K562 (cell line): Measurements from ENCODE around the gene TP73. TPM values are rescaled to one million over a fixed set of nuclear protein-coding genes. Genes with fewer than 3 reads are reported as not detected.

Experiments used
- ATAC-seq: fragments of 200-7000 bp; cut with Tn5 transposase; 3 replicates; pipeline ENCODE4 v1.9.1; 2020; ENCODE audit warnings: moderate library complexity
- BruUV-seq: library from RNA; stranded (reverse); fragments of 400-500 nt; replicated peaks from 2 replicates; lab custom pipeline; 2021; lab: Mats Ljungman, UMichigan
- CTCF ChIA-PET: fragments of 300-600 bp; formaldehyde crosslinking; extraction: SDS; loops from one replicate; lab custom pipeline; 2021; ENCODE audit warnings: low intra/inter-chr PET ratio; lab: Yijun Ruan, JAX
- POLR2A ChIA-PET: fragments of 300-600, 350-650 bp; sonication (Branson Sonifier 250); formaldehyde crosslinking; extraction: SDS; loops from one replicate; lab custom pipeline; 2021; ENCODE audit warnings: antibody characterized with exemption, inconsistent platforms; lab: Yijun Ruan, JAX
- DNase-seq, 4 experiments: peaks; one replicate each; pipeline versions ENCODE4 v3.0.0 to v3.0.0-alpha.2; 2011 to 2018; ENCODE audit warnings: low spot score in 3 of 4, mixed read lengths in 3 of 4; ENCODE audit errors: extremely low read depth in 1 of 4
- FAIRE-seq: peaks from 2 replicates; lab custom pipeline; 2011; peaks lifted over from hg19 to GRCh38; lab: Jason Lieb, UNC
- H2AFZ ChIP-seq: 2 replicates; pipeline ENCODE4 v1.6.0; 2011; ENCODE audit warnings: low read depth, low read length, control low read depth, inconsistent platforms
- H3K27ac ChIP-seq: fragments of 200-600 bp; 3 replicates; pipeline ENCODE4 v1.8.0; 2011; ENCODE audit warnings: low read depth, mild to moderate bottlenecking, control low read depth, inconsistent platforms, low read length, moderate library complexity, mixed read lengths; ENCODE audit errors: extremely low read depth
- H3K27me3 ChIP-seq, 2 experiments: fragments of 300-600 bp in 1 of 2; 2 replicates in 1 of 2; 3 replicates in 1 of 2; pipeline versions ENCODE4 v1.6.0 to v1.8.0; 2011; ENCODE audit warnings: inconsistent platforms in 2 of 2, low read length in 2 of 2, mild to moderate bottlenecking in 1 of 2, mixed read lengths in 1 of 2, moderate library complexity in 1 of 2; ENCODE audit not compliant: control insufficient read depth in 2 of 2, insufficient read depth in 2 of 2
- H3K36me3 ChIP-seq: fragments of 300-600 bp; 3 replicates; pipeline ENCODE4 v1.8.0; 2011; ENCODE audit warnings: mild to moderate bottlenecking, low read length, inconsistent platforms; ENCODE audit not compliant: control insufficient read depth, insufficient read depth
- H3K4me1 ChIP-seq, 2 experiments: fragments of 200-600 bp in 1 of 2; replicated peaks in 1 of 2; 2 replicates in 1 of 2; 3 replicates in 1 of 2; pipeline versions ENCODE4 v1.5.1 to v1.8.0; 2011; ENCODE audit warnings: inconsistent platforms in 2 of 2, low read length in 2 of 2, mild to moderate bottlenecking in 1 of 2, mixed read lengths in 1 of 2, moderate library complexity in 1 of 2; ENCODE audit not compliant: control insufficient read depth in 2 of 2, insufficient read depth in 2 of 2
- H3K4me2 ChIP-seq: 2 replicates; pipeline ENCODE4 v1.6.1; 2011; ENCODE audit warnings: low read length, control low read depth, inconsistent platforms, mixed read lengths; ENCODE audit not compliant: insufficient read depth
- H3K4me3 ChIP-seq: fragments of 200-600 bp; sonication (generic), shearing (Covaris generic); 2 replicates; pipeline ENCODE4 v1.5.1; 2016; ENCODE audit warnings: control low read depth, inconsistent platforms
- H3K79me2 ChIP-seq: fragments of 200-600 bp; 3 replicates; pipeline ENCODE4 v1.8.0; 2011; ENCODE audit warnings: low read length, inconsistent platforms; ENCODE audit not compliant: control insufficient read depth, insufficient read depth
- H3K9ac ChIP-seq, 2 experiments: 2 replicates each; pipeline versions ENCODE4 v1.6.0 to v1.6.1; 2011; ENCODE audit warnings: low read depth in 2 of 2, low read length in 2 of 2, control low read depth in 1 of 2, inconsistent platforms in 1 of 2, mild to moderate bottlenecking in 1 of 2, mixed read lengths in 1 of 2; ENCODE audit not compliant: insufficient read depth in 1 of 2
- H3K9me1 ChIP-seq: one replicate; pipeline ENCODE4 v1.6.0; 2011; ENCODE audit warnings: inconsistent platforms, mild to moderate bottlenecking, low read length, moderate library complexity; ENCODE audit not compliant: control insufficient read depth, insufficient read depth
- H3K9me3 ChIP-seq: replicated peaks from 2 replicates; pipeline ENCODE4 v1.5.1; 2011; ENCODE audit warnings: low read depth, low read length, inconsistent platforms; ENCODE audit not compliant: control insufficient read depth, insufficient read depth
- H4K20me1 ChIP-seq: replicated peaks from 2 replicates; pipeline ENCODE4 v1.6.1; 2011; ENCODE audit warnings: low read length, inconsistent platforms, mixed read lengths; ENCODE audit not compliant: control insufficient read depth, insufficient read depth
- MAX ChIP-seq: sonication (generic); formaldehyde crosslinking; IDR thresholded peaks from 2 replicates; pipeline ENCODE4 v1.9.0; 2022; ENCODE audit warnings: mild to moderate bottlenecking, missing genetic modification reagents
- MYNN ChIP-seq, 2 experiments: sonication (generic); formaldehyde crosslinking in 1 of 2; IDR thresholded peaks; 2 replicates each; pipeline versions ENCODE4 v1.5.0 to v1.6.1; 2016 to 2020; ENCODE audit warnings: antibody characterized with exemption in 1 of 2, missing genetic modification reagents in 1 of 2
- POLR2A ChIP-seq: fragments of 450-650 bp; conservative IDR thresholded peaks from 2 replicates; pipeline ENCODE4 v1.6.1; 2016
- SIN3A ChIP-seq, 2 experiments: fragments of 150-350 bp in 1 of 2; IDR thresholded peaks; 2 replicates each; pipeline ENCODE4 v1.6.1; 2011 to 2016; ENCODE audit warnings: borderline replicate concordance in 2 of 2, low read depth in 2 of 2, low read length in 2 of 2, mild to moderate bottlenecking in 2 of 2, moderate library complexity in 2 of 2; ENCODE audit not compliant: control insufficient read depth in 1 of 2
- SPI1 ChIP-seq: IDR thresholded peaks from 2 replicates; pipeline ENCODE4 v1.6.1; 2011; ENCODE audit warnings: low read depth, low read length, control low read depth, borderline replicate concordance
- STAT5A ChIP-seq: IDR thresholded peaks from 2 replicates; pipeline ENCODE4 v1.6.1; 2012; ENCODE audit warnings: low read length, inconsistent platforms, borderline replicate concordance
- YBX1 ChIP-seq: fragments of 450-650 bp; IDR thresholded peaks from 2 replicates; pipeline ENCODE4 v1.7.1; 2016; ENCODE audit warnings: mild to moderate bottlenecking
- ZBTB17 ChIP-seq: fragments of 450-650 bp; formaldehyde crosslinking; IDR thresholded peaks from 2 replicates; pipeline ENCODE4 v1.4.0; 2020; ENCODE audit warnings: mild to moderate bottlenecking
- ZNF140 ChIP-seq: fragments of 250-450 bp; sonication (Bioruptor Pico); IDR thresholded peaks from 2 replicates; pipeline ENCODE4 v1.8.0; 2021; ENCODE audit warnings: moderate library complexity, mild to moderate bottlenecking, inconsistent platforms
- WGBS: fragments of 100-300 bp; shearing (Covaris generic); methylation state at CpG from one replicate; pipeline ENCODE4 v1.1.6; 2016; ENCODE audit warnings: low coverage, mixed read lengths; ENCODE audit not compliant: insufficient coverage; ENCODE audit errors: missing lambda C conversion rate; 5-methylcytosine and 5-hydroxymethylcytosine counted together
- in situ Hi-C: fragments of 300-500 bp; cut with MboI; formaldehyde crosslinking; loops from 4 replicates; pipeline ENCODE4 v1.15.0; 2018; ENCODE audit warnings: inconsistent platforms, mixed read lengths
- intact Hi-C: fragments of 100-400 bp; cut with micrococcal nuclease; formaldehyde crosslinking; loops from 2 replicates; pipeline ENCODE4 v1.14.2; 2022
- polyA plus RNA-seq, 8 experiments: library from polyadenylated mRNA; depleted of rRNA in 4 of 8; stranded (reverse) in 5 of 8; unstranded in 3 of 8; fragments of >200 nt; fragmentation: Nextera tagmentation in 2 of 8; fragmentation: Illumina TruSeq in 1 of 8; extraction: Ambion mirVana in 2 of 8; extraction: Trizol in 1 of 8; gene quantifications; 2 replicates each; pipeline versions ENCODE4 v1.2.1 to v1.2.3, GENCODE V29; 2011 to 2014; ENCODE audit warnings: inconsistent platforms in 1 of 8, missing spikeins in 1 of 8
- total RNA-seq, 7 experiments: library from RNA; depleted of rRNA in 6 of 7; stranded (reverse); fragments of >200 nt in 6 of 7; fragmentation: Illumina TruSeq in 2 of 7; extraction: Trizol in 2 of 7; gene quantifications; 2 replicates each; pipeline versions ENCODE4 v1.2.1 to v1.2.3, GENCODE V29; 2011 to 2021; ENCODE audit warnings: low replicate concordance in 1 of 7
- TF ChIP-seq, protein P1 (sequence below): fragments of 450-650 bp; IDR thresholded peaks from 2 replicates; pipeline ENCODE4 v1.6.1; 2017; ENCODE audit warnings: antibody characterized with exemption
- TF ChIP-seq, protein P2 (sequence below): sonication (generic); formaldehyde crosslinking; IDR thresholded peaks from 2 replicates; pipeline ENCODE4 v1.8.0; 2022; ENCODE audit warnings: mild to moderate bottlenecking, missing genetic modification reagents

Gene TP73
- total and polyA plus RNA-seq, 9 of the 15 experiments (the other 6 are each of a cell fraction or from before 2014, with no cell fraction given): 0.07 to 1.6 (median 0.40) TPM; not detected in 2

DNA sequence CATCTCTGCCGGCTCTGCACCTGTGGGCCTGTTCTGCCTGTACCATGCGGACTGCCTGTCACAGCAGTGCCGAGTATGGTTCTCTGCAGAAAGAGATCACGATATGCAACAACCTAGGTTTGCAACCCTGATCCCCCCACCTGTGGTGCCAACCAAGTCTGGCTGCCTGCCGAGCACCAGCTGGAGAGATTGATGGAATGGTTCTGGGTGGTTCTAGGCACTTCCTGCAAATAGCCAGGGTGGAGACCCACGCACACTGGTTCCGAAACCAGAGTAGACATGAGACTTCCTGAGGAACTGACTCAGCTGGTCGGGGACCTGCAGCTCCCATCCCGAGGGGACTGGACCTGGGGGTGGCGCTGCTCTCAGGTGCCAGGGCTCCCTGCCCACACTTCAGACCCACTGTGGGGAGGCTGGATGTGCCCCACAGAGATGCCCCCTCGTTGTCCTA lies 22.1 kb upstream of the TP73 start:
- H3K4me3 ChIP-seq: no peak overlapping the region
- CTCF ChIA-PET: no interaction called here
- intact Hi-C loops (no loop called here), in situ Hi-C loops (no loop called here)
- BruUV-seq: no TSS peak
- no peaks in the 10 kb centered on the region for H3K27me3 ChIP-seq
- H3K9me3 ChIP-seq: no peaks in the 10 kb centered on the region
- peaks cover 50% of the 10 kb centered on the region; the same call in 1 of the 3 replicates for H3K36me3 ChIP-seq
- 76% methylated on average over 11 of the region's 11 CpGs for WGBS
- no peak overlapping the region for H2AFZ ChIP-seq
- no peaks in the 10 kb centered on the region for H3K79me2 ChIP-seq
- no peak overlapping the region for H3K4me2 ChIP-seq
- H3K9ac ChIP-seq: no peak overlapping the region; a peak in 1 of 4 replicates
- TF ChIP-seq MAX (CRISPR knock-in tag) (0 out of 2 replicates have a peak, but pooled peaks have one; percentile 20), SPI1 (no peak)
- H3K4me1 ChIP-seq: peaks cover 4 to 22% of the 10 kb centered on the region in 2 experiments; a peak in 4 of 5 replicates
- POLR2A ChIA-PET: interaction anchor here (0.6 to 2.9 kb wide), 6 partner anchors 12 to 612 kb away, joined by 3 to 8 read pairs (median 4); no protein-coding TSS in a partner anchor
- no peaks in the 10 kb centered on the region for H4K20me1 ChIP-seq
- DNase-seq (no peak), ATAC-seq (no peak), FAIRE-seq (peak; percentile 37)
- H3K27ac ChIP-seq: no peak overlapping the region
- no peaks in the 10 kb centered on the region for H3K9me1 ChIP-seq

GRCh38 chr1:3630914-3631313 lies 21.4 kb upstream of the TP73 start:
- H3K9me1 ChIP-seq: no peaks in the 10 kb centered on the region
- H3K27ac ChIP-seq: no peak overlapping the region
- H3K9me3 ChIP-seq: no peaks in the 10 kb centered on the region
- ChIA-PET POLR2A (interaction anchor here (0.6 to 2.9 kb wide), 3 partner anchors 11 to 177 kb away, joined by 3 to 8 read pairs (median 4); no protein-coding TSS in a partner anchor), CTCF (no interaction called here)
- H3K36me3 ChIP-seq: peaks cover 54% of the 10 kb centered on the region; the same call in 1 of the 3 replicates
- FAIRE-seq: no peak
- H2AFZ ChIP-seq: no peak overlapping the region
- no peak for ATAC-seq
- H4K20me1 ChIP-seq: no peaks in the 10 kb centered on the region
- WGBS: 60% methylated on average over 9 of the region's 9 CpGs
- H3K9ac ChIP-seq: 0 out of 4 replicates have a peak overlapping the region, but pooled peaks of 1 of the 2 experiments have one; percentile 36
- in situ Hi-C loops: no loop called here
- no peak overlapping the region for H3K4me2 ChIP-seq
- intact Hi-C loops: no loop called here
- H3K27me3 ChIP-seq: no peaks in the 10 kb centered on the region
- no peaks in the 10 kb centered on the region for H3K79me2 ChIP-seq
- no TSS peak for BruUV-seq
- H3K4me3 ChIP-seq: no peak overlapping the region
- DNase-seq: no peak
- H3K4me1 ChIP-seq: peaks cover 1 to 15% of the 10 kb centered on the region in 2 experiments; a peak in 3 of 5 replicates
- no peak for TF ChIP-seq YBX1
- no peak for TF ChIP-seq ZBTB17
- TF ChIP-seq STAT5A: no peak
- TF ChIP-seq POLR2A: no peak
- TF ChIP-seq, protein P1, sequence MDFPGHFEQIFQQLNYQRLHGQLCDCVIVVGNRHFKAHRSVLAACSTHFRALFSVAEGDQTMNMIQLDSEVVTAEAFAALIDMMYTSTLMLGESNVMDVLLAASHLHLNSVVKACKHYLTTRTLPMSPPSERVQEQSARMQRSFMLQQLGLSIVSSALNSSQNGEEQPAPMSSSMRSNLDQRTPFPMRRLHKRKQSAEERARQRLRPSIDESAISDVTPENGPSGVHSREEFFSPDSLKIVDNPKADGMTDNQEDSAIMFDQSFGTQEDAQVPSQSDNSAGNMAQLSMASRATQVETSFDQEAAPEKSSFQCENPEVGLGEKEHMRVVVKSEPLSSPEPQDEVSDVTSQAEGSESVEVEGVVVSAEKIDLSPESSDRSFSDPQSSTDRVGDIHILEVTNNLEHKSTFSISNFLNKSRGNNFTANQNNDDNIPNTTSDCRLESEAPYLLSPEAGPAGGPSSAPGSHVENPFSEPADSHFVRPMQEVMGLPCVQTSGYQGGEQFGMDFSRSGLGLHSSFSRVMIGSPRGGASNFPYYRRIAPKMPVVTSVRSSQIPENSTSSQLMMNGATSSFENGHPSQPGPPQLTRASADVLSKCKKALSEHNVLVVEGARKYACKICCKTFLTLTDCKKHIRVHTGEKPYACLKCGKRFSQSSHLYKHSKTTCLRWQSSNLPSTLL: no peak
- TF ChIP-seq, protein P2, sequence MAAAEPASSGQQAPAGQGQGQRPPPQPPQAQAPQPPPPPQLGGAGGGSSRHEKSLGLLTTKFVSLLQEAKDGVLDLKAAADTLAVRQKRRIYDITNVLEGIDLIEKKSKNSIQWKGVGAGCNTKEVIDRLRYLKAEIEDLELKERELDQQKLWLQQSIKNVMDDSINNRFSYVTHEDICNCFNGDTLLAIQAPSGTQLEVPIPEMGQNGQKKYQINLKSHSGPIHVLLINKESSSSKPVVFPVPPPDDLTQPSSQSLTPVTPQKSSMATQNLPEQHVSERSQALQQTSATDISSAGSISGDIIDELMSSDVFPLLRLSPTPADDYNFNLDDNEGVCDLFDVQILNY (CRISPR knock-in tag): no peak
- TF ChIP-seq ZNF140 (CRISPR knock-in tag): no peak
- no peak for TF ChIP-seq MYNN (IDR thresholded peaks at IDR 0.05)
- TF ChIP-seq MYNN (CRISPR knock-in tag; IDR thresholded peaks at IDR 0.05): no peak
- TF ChIP-seq SIN3A (IDR thresholded peaks at IDR 0.05; ENCODE audit: borderline replicate concordance in 2 of 2, control insufficient read depth in 1 of 2, low read depth in 2 of 2, low read length in 2 of 2): no peak
